GM21619 (cell line): ENCODE data around the gene LRP6.
"Not testable (repeated sequence)": the region's sequence is repeated elsewhere in the genome, so short reads cannot be mapped to it uniquely, and the experiment has no call there.

ENCODE experiments used
- ATAC-seq: cut with Tn5 transposase; IDR thresholded peaks from one replicate; pipeline ENCODE4 v1.9.1; 2021; ENCODE audit not compliant: unreplicated experiment

LRP6 gene

DNA sequence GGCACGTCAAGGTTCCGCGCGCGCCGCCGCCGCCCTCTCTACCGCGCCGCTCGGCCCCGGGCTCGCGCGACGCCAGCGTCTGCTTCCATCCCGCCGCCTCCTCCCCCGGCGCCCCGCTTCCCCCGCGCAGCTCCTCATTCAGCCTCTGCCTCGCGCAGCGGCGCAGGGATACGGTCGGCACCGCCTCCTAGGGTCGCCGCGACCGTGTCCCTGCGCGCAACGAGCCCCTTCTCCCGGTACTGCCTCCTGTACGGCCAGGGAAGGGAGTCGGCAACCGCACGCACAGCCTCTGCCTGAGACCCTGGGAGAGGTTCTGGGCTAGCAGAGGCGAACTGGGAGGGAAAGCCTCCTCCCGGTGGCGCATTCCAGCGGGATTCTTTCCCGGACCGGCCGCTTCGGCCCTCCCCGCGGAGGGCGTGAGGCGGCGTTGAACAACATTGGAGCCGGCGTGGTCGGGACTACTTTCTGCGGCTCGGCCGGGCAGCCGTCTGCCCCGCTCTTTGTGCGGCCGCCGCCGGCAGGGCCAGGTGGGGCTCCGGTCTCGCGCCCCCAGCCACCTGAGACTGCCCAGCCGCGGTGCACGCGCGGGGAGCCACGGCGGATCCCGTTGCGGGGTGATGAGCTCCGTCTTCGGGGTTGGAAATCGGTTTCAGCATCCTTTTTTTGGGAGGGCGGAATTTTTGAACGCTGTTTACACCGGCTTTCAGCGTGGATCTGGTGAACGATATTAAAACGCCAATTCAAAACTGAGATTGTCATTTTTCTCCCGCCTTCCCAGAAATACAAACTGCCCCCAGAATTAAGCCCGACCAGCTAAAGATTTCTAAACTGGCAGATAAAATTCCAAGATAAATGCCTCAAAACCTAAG, at the start of gene LRP6:
LRP6 (minus strand) TSS at position 172 of the 869 bp plus-strand sequence. CDS start 309 bp downstream, outside the sequence.
- ATAC-seq = peak; percentile 77

- ATAC-seq = no peak
Measured at GRCh38 chr12:12315838-12316237, 49.0 kb upstream of the LRP6 start.

DNA sequence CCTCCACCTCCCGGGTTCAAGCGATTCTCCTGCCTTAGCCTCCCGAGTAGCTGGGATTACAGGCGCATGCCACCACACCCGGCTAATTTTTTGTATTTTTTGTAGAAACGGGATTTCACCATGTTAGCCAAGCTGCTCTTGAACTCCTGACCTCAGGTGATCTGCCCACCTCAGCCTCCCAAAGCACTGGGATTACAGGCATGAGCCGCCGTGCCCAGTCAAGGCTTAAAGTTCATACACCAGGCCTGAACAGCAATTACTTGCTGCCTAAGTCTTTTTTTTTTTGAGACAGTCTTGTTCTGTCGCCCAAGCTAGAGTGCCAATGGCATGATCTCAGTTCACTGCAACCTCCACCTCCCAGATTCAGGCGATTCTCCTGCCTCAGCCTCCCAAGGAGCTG, 43.9 kb upstream of the LRP6 start:
- not testable (repeated sequence) for ATAC-seq

DNA sequence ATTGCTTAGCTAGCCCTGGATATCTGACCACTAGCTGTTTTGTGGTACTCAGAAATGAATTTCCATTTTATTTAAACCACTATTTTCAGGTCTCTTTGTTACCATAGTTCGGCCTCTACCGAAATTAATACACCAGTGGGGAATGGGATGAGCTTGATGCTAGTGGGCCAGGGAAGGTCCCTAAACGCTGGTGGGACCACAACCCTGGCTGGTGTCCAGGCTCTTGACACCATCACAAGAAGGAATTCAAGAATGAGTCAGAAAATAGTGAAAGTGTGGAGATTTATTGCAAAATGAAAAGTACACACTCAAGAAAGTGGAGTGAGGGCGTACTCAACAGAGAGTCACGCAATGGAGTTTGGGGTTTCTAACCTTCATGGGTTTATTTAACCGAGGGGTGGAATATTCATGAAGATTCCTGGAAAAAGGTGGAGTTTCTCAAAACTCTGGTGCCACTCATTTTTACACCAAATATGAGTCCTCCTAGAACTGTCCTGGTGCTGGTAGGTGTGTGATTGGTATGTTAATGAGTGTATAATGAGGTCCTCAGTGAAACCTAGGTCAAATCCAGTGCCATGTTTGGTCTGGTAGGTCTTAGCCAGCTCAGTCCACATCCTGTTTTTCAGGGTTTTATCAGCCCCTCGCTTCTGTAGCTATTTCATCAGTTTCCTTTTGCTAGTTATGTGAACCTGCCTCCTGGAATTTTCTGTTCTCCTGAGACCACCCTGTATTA, 38.9 kb upstream of the LRP6 start:
- ATAC-seq = no peak

GRCh38 chr12:12302976-12303375, 36.1 kb upstream of the LRP6 start:
- ATAC-seq = no peak

DNA sequence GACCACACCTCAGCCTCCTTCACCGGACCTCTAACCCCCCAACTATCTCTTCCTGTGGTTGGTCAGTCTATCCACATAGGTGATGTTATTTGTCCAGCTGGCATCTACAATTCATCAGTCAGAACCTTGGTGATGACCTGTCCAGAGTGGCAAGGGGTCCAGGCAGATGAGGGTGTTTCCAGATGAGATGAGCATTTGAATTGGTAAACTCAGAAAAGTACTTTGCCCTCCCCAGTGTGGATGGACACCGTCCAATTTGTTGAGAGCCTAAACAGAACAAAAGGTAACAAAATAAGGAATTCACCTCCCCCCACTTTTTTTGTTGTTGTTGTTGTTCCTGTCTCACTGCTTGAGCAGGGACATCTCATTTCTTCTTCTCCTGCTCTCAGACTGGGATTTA, 34.3 kb upstream of the LRP6 start:
- ATAC-seq = no peak

- no peak for ATAC-seq
Measured at GRCh38 chr12:12297201-12297830, 30.5 kb upstream of the LRP6 start.

- ATAC-seq = no peak
Measured at GRCh38 chr12:12294215-12295005, 27.6 kb upstream of the LRP6 start.

- ATAC-seq = no peak
Measured at GRCh38 chr12:12290206-12290605, 23.4 kb upstream of the LRP6 start.

- no peak for ATAC-seq
Measured at GRCh38 chr12:12286441-12286840, 19.6 kb upstream of the LRP6 start.

DNA sequence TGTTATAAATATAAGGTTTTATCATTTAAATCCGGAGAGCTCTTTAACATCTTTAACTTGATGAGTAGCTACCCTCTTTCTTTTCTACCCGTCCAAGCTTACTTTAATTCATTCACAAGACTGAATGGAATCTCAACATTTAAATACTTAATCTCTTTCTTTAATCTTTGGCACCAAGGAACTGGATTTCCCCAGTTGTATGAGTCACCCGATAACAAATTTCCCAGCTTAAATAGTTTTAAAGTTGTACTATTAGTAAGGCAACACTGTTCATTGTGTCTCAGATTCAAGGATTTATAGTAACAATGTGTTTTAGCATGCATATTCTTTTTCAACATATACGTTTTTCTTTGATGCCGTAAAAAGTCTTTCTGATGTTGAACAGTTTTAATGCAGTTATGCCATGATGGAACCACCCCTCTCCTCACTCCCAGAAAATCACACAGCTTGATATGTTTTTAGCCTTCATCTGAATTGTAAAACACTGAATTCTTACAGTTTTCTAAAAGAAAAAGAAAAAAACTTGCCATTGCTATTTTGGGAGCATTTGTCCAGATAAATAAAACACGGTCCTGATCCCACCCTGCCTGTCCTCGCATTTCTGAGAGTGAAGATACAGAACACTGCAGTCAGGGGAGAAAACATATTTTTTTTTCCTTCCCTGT, 16.0 kb upstream of the LRP6 start:
- ATAC-seq = no peak

- no peak for ATAC-seq
Measured at GRCh38 chr12:12282202-12282601, 15.4 kb upstream of the LRP6 start.

GRCh38 chr12:12281134-12281533, 14.3 kb upstream of the LRP6 start:
- no peak for ATAC-seq

- ATAC-seq = no peak
Measured at GRCh38 chr12:12278899-12279298, 12.1 kb upstream of the LRP6 start.

- no peak for ATAC-seq
Measured at GRCh38 chr12:12275874-12276273, 9.0 kb upstream of the LRP6 start.

DNA sequence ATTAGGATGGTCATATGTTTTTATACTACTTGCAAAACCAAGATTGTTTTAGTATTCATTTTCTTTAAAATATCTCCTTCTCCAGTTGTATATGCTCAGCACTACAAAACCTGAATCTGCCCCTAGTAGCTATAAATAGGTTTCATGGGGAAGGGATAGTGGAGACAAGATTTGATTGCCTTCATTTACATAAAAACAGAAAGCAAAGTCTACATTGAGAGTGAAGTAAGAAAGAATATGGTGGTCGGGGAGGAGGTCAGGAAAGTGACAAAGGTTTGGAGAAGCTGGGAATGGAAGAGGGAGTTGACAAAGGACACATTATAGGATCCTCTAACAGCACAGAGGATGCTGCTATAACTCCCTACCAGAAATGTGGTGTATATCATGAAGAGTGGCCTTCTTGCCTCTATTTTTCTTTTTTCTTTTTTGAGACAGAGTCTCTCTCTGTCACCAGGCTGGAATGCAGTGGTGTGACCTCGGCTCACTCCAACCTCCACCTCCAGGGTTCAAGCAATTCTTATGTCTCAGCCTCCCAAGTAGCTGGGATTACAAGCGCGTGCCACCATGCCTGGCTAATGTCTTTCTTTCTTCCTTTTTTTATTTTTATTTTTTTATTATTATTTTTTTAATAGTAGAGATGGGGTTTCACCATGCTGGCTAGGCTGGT, 6.6 kb upstream of the LRP6 start:
- no peak for ATAC-seq

DNA sequence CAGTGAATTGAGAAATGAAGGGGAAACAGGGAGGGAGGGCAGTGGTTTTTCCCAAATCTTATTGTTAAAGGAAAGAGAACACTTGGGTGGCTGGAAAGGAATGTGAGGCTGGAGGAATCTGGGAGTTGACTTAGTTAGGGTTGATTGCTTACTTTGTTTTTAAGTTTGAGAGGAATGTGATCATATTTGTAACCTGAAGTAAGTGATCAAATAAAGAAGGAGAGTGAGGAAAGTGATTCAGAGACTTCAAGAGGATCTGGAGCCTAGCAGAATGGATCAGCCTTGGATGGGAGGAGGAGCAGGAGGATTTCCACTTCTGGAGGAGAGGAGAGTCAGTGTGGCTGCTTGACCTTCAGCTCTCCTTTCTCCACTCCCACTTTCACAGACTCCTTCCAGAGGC, 6.0 kb upstream of the LRP6 start:
- ATAC-seq = no peak

- no peak for ATAC-seq
Measured at GRCh38 chr12:12270226-12270625, 3.4 kb upstream of the LRP6 start.

GRCh38 chr12:12267742-12268200, 927 bp upstream of the LRP6 start:
- ATAC-seq = no peak

DNA sequence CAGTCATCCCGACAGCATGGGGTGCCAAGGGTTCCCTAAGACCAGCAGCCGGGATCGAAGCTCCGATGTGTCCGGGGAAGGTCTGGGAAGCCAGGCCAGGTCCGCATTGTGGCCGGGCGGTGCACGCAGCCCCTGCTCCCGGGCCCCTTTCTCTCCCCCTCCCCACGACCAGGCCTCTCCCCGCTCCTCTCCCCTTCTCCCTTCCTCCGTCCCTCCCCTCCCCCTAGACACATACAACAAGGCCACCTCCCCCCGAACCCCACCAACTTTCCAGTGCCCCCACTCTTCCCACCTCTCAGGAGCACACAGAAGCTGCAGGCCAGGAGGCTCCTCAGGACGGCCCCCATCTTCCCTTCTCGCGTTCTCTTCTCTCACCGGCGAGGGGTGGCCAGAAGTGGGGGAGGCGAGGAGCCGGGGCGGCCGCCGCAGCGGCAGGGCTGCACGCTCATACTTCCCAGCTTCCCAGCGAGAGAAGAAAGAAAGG, 413 bp downstream of the LRP6 start:
- no peak for ATAC-seq
